ENCODE measurements around the gene JAKMIP2. TPM values are rescaled to one million over a fixed set of nuclear protein-coding genes. Genes with fewer than 3 reads are reported as not detected.

Gene JAKMIP2
- total RNA-seq, 1 experiment from 2014 or later = not detected

GRCh38 chr5:147694772-147695171 is 87.8 kb downstream of the JAKMIP2 start:
- Histone ChIP-seq H3K36me3 (ENCODE audit: low read depth) (no peaks in the 10 kb centered on the region), H3F3A (ENCODE audit: insufficient read depth, low read depth) (no peaks in the 10 kb centered on the region), H3K27me3 (ENCODE audit: insufficient read depth, low read depth) (peaks cover 7% of the 10 kb centered on the region; the same call in 1 of the 2 replicates), H3K4me3 (no peak overlapping the region), H3K27ac (no peak overlapping the region), H3K79me2 (ENCODE audit: low read depth) (no peaks in the 10 kb centered on the region), H3K4me2 (no peak overlapping the region), H4K20me1 (ENCODE audit: insufficient read depth) (no peaks in the 10 kb centered on the region), H2AFZ (no peak overlapping the region), H3K9me3 (ENCODE audit: insufficient read depth, low read depth) (no peaks in the 10 kb centered on the region), H3K4me1 (replicated peaks; ENCODE audit: insufficient read depth) (no peaks in the 10 kb centered on the region), H3K9me2 (ENCODE audit: insufficient read depth) (no peaks in the 10 kb centered on the region)
- no peak for DNase-seq
- POLR2A ChIA-PET (ENCODE audit: unreplicated experiment) = no interaction called here
- TF ChIP-seq, protein P1, sequence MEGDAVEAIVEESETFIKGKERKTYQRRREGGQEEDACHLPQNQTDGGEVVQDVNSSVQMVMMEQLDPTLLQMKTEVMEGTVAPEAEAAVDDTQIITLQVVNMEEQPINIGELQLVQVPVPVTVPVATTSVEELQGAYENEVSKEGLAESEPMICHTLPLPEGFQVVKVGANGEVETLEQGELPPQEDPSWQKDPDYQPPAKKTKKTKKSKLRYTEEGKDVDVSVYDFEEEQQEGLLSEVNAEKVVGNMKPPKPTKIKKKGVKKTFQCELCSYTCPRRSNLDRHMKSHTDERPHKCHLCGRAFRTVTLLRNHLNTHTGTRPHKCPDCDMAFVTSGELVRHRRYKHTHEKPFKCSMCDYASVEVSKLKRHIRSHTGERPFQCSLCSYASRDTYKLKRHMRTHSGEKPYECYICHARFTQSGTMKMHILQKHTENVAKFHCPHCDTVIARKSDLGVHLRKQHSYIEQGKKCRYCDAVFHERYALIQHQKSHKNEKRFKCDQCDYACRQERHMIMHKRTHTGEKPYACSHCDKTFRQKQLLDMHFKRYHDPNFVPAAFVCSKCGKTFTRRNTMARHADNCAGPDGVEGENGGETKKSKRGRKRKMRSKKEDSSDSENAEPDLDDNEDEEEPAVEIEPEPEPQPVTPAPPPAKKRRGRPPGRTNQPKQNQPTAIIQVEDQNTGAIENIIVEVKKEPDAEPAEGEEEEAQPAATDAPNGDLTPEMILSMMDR (conservative IDR thresholded peaks at IDR 0.05) = no peak
- no peak for TF ChIP-seq EZH2 (IDR thresholded peaks at IDR 0.05; ENCODE audit: low read depth)
- intact Hi-C loops (cut with micrococcal nuclease; ENCODE audit: unreplicated experiment) = no loop called here
- CTCF ChIA-PET = no interaction called here
- BruUV-seq (replicated peaks) = no TSS peak

DNA sequence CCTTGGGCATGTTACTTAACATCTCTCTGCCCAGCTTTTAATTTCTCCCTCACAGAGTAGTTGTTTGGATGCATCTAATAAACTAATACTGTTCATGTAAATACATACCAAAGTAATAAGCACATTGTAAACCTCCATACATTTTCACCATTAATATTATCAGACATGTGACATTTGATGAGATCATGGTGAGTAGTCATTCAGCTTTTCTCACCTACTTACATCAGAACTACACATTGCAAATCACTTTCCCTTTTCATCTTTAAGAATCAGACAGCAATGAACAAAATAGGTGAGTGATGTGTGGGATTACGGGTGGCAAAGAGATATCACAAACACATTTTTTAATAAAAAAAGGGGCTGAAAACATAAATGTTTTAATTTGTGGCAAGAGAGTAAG is 89.3 kb downstream of the JAKMIP2 start:
- H3K4me1 ChIP-seq (replicated peaks; ENCODE audit: insufficient read depth) = no peaks in the 10 kb centered on the region
- ChIA-PET CTCF (no interaction called here), POLR2A (ENCODE audit: unreplicated experiment) (no interaction called here)
- no peak for TF ChIP-seq EZH2 (IDR thresholded peaks at IDR 0.05; ENCODE audit: low read depth)
- TF ChIP-seq, protein P1 (conservative IDR thresholded peaks at IDR 0.05) = no peak
- H3K4me2 ChIP-seq = no peak overlapping the region
- H3K79me2 ChIP-seq (ENCODE audit: low read depth) = no peaks in the 10 kb centered on the region
- intact Hi-C loops (cut with micrococcal nuclease; ENCODE audit: unreplicated experiment) = no loop called here
- peaks cover 7% of the 10 kb centered on the region; the same call in 1 of the 2 replicates for H3K27me3 ChIP-seq (ENCODE audit: insufficient read depth, low read depth)
- no TSS peak for BruUV-seq (replicated peaks)
- no peaks in the 10 kb centered on the region for H3K9me2 ChIP-seq (ENCODE audit: insufficient read depth)
- no peaks in the 10 kb centered on the region for H3F3A ChIP-seq (ENCODE audit: insufficient read depth, low read depth)
- no peaks in the 10 kb centered on the region for H4K20me1 ChIP-seq (ENCODE audit: insufficient read depth)
- H3K36me3 ChIP-seq (ENCODE audit: low read depth) = no peaks in the 10 kb centered on the region
- no peaks in the 10 kb centered on the region for H3K9me3 ChIP-seq (ENCODE audit: insufficient read depth, low read depth)
- H3K4me3 ChIP-seq = no peak overlapping the region
- no peak overlapping the region for H2AFZ ChIP-seq
- no peak for DNase-seq
- H3K27ac ChIP-seq = no peak overlapping the region

DNA sequence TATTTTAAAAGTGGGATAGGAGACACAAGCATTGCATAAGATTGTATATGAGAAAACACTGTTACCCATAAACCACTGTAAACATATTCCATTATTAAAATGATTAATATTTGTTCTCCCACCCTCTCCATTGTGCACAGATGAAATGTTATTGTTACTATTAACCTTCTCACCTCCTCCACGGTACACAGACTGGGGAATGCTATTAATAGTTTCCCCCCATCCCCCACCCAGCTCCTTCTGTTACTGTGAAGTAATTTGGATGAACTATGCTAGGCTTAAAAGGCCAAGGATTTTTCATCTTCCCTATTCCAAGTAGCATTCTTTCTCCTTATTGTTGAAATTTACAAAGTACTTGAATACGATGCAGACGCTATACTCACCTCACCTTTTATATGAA is 91.4 kb downstream of the JAKMIP2 start:
- Histone ChIP-seq H3K27ac (no peak overlapping the region), H3K9me3 (ENCODE audit: insufficient read depth, low read depth) (no peaks in the 10 kb centered on the region), H3K27me3 (ENCODE audit: insufficient read depth, low read depth) (peaks cover 7% of the 10 kb centered on the region; the same call in 1 of the 2 replicates), H3F3A (ENCODE audit: insufficient read depth, low read depth) (no peaks in the 10 kb centered on the region), H3K9me2 (ENCODE audit: insufficient read depth) (no peaks in the 10 kb centered on the region), H3K4me3 (no peak overlapping the region), H3K4me2 (no peak overlapping the region), H3K79me2 (ENCODE audit: low read depth) (no peaks in the 10 kb centered on the region), H3K36me3 (ENCODE audit: low read depth) (no peaks in the 10 kb centered on the region), H3K4me1 (replicated peaks; ENCODE audit: insufficient read depth) (no peaks in the 10 kb centered on the region), H4K20me1 (ENCODE audit: insufficient read depth) (no peaks in the 10 kb centered on the region), H2AFZ (no peak overlapping the region)
- DNase-seq = no peak
- ChIA-PET POLR2A (ENCODE audit: unreplicated experiment) (interaction anchor here (0.6 kb wide), 1 partner anchor 237 kb away, joined by 4 read pairs; no protein-coding TSS in a partner anchor), CTCF (interaction anchor here (0.8 kb wide), 1 partner anchor 363 kb away, joined by 5 read pairs; no protein-coding TSS in a partner anchor)
- BruUV-seq (replicated peaks) = no TSS peak
- TF ChIP-seq EZH2 (IDR thresholded peaks at IDR 0.05; ENCODE audit: low read depth) = no peak
- TF ChIP-seq, protein P1 (conservative IDR thresholded peaks at IDR 0.05) = no peak
- intact Hi-C loops (cut with micrococcal nuclease; ENCODE audit: unreplicated experiment) = no loop called here
